ENCODE data around the gene YY1. TPM values are rescaled to one million over a fixed set of nuclear protein-coding genes. Genes with fewer than 3 reads are reported as not detected.
"Not testable (repeated sequence)": the region's sequence is repeated elsewhere in the genome, so short reads cannot be mapped to it uniquely, and the experiment has no call there.

Gene YY1
- total and polyA plus RNA-seq, 9 of the 15 experiments (the other 6 are each of a cell fraction or from before 2014, with no cell fraction given) = 20.8 to 74.2 (median 46.7) TPM

DNA sequence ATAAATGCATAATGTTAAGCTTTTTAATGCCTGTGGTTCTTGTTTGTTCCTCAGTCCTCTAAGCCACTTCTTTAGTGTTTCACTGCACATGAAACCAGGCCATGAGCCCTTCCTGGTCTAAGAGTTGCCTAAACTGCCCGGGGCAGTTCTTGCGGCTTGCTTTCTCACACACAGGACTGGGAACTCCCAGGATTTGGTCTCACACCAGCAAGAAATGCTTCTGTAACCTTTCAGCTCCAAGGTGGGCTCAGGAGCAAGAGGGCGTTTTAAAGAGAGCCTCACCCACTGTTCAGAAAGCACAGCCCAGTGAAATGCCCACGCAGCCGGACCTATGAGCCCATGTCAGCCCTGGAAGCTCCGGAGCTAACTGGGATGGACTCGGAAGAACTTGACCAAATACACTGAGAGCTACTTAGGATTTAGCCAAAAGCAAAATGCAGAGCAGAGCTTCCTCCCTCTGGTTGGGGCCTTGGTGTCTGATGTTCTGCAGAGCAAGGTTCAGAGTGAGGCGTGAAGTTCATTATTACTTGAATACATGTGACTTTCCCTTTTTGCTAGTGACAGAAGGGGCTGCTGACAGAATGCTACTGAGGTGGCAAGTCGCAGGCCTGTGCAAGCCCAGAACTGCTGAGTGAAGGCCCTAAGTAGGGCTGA is 43.9 kb downstream of the YY1 start (continued):
- TF ChIP-seq, protein P1, sequence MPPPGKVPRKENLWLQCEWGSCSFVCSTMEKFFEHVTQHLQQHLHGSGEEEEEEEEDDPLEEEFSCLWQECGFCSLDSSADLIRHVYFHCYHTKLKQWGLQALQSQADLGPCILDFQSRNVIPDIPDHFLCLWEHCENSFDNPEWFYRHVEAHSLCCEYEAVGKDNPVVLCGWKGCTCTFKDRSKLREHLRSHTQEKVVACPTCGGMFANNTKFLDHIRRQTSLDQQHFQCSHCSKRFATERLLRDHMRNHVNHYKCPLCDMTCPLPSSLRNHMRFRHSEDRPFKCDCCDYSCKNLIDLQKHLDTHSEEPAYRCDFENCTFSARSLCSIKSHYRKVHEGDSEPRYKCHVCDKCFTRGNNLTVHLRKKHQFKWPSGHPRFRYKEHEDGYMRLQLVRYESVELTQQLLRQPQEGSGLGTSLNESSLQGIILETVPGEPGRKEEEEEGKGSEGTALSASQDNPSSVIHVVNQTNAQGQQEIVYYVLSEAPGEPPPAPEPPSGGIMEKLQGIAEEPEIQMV (tag; conservative IDR thresholded peaks at IDR 0.05; ENCODE audit: low read depth) = no peak
- no peak for TF ChIP-seq CBX1 (IDR thresholded peaks at IDR 0.05; ENCODE audit: low read depth)
- no peak for TF ChIP-seq POLR3G (IDR thresholded peaks at IDR 0.05; ENCODE audit: extremely low read depth, insufficient read length, insufficient replicate concordance)
- TF ChIP-seq HIVEP1 (CRISPR knock-in tag; IDR thresholded peaks at IDR 0.05) = no peak
- no peak for TF ChIP-seq NFATC3 (IDR thresholded peaks at IDR 0.05)
- TF ChIP-seq RFX5 (IDR thresholded peaks at IDR 0.05; ENCODE audit: low read depth, low read length) = no peak
- no peak for TF ChIP-seq RUNX1 (IDR thresholded peaks at IDR 0.05; ENCODE audit: low read depth)
- TF ChIP-seq SRSF9 (IDR thresholded peaks at IDR 0.05; ENCODE audit: borderline replicate concordance, low read depth, low read length) = no peak
- TF ChIP-seq HNRNPUL1 (IDR thresholded peaks at IDR 0.05; ENCODE audit: low read length) = no peak

DNA sequence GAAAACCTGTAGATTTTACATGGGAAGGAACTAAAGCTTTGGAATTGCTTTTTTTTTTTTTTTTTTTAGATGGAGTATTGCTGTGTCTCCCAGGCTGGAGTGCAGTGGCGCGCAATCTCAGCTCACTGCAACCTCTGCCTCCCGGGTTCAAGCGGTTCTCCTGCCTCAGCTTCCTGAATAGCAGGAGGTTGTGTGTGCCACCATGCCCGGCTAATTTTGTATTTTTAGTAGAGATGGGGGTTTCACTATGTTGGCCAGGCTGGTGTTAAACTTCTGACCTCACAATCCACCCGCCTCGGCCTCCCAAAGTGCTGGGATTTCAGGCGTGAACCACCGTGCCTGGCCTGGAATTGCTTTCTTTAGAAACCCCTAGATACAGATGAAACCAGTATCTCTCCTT is 44.5 kb downstream of the YY1 start:
- Histone ChIP-seq H3K79me2 (ENCODE audit: control insufficient read depth, insufficient read depth, low read length) (peaks cover 20% of the 10 kb centered on the region), H3K36me3 (ENCODE audit: control insufficient read depth, insufficient read depth, low read length) (peaks cover 34% of the 10 kb centered on the region; the same call in 1 of the 3 replicates), H3K4me1 (replicated peaks in 1 of 2; ENCODE audit: control insufficient read depth in 2 of 2, insufficient read depth in 2 of 2, low read length in 2 of 2) (peaks cover 0 to 30% of the 10 kb centered on the region in 2 experiments; a peak in 3 of 5 replicates)
- H3K27me3 ChIP-seq (ENCODE audit: control insufficient read depth in 2 of 2, insufficient read depth in 2 of 2, low read length in 2 of 2); intact Hi-C loops (cut with micrococcal nuclease); H3K27ac ChIP-seq (ENCODE audit: extremely low read depth, low read depth, low read length); H3K4me3 ChIP-seq; H3K4me2 ChIP-seq (ENCODE audit: insufficient read depth, low read length); BruUV-seq (replicated peaks); H3K9me3 ChIP-seq (replicated peaks; ENCODE audit: control insufficient read depth, insufficient read depth, low read depth, low read length); DNase-seq (ENCODE audit: extremely low read depth in 1 of 4, low spot score in 3 of 4); H4K20me1 ChIP-seq (replicated peaks; ENCODE audit: control insufficient read depth, insufficient read depth, low read length); FAIRE-seq; H3K9ac ChIP-seq (ENCODE audit: insufficient read depth in 1 of 2, low read depth in 2 of 2, low read length in 2 of 2); ATAC-seq; H2AFZ ChIP-seq (ENCODE audit: low read depth, low read length); H3K9me1 ChIP-seq (ENCODE audit: control insufficient read depth, insufficient read depth, low read length); in situ Hi-C loops (cut with MboI); CTCF ChIA-PET (ENCODE audit: low intra/inter-chr PET ratio): not testable (repeated sequence)
- POLR2A ChIA-PET = interaction anchor here (0.6 to 3.3 kb wide), 6 partner anchors 12 to 104 kb away, joined by 3 to 11 read pairs (median 4); no protein-coding TSS in a partner anchor
- WGBS (ENCODE audit: insufficient coverage, low coverage, missing lambda C conversion rate) = 88% methylated on average over 5 of the region's 9 CpGs
